HG03139 (cell line): Measurements from ENCODE around the gene TDRD1.

Experiments
- ATAC-seq: cut with Tn5 transposase; IDR thresholded peaks from one replicate; pipeline ENCODE4 v1.9.1; 2021; ENCODE audit not compliant: unreplicated experiment

TDRD1 gene

GRCh38 chr10:114262496-114262895 is 83.3 kb downstream of the TDRD1 start:
- no peak for ATAC-seq

- ATAC-seq = no peak
Observed at GRCh38 chr10:114265392-114266053, 86.4 kb downstream of the TDRD1 start.

GRCh38 chr10:114266521-114266920 is 87.4 kb downstream of the TDRD1 start:
- ATAC-seq = no peak

- ATAC-seq = no peak
Observed at GRCh38 chr10:114271075-114271778, 92.1 kb downstream of the TDRD1 start.

GRCh38 chr10:114271779-114272167 is 92.6 kb downstream of the TDRD1 start:
- no peak for ATAC-seq

- ATAC-seq = no peak
Observed at GRCh38 chr10:114272696-114273095, 93.5 kb downstream of the TDRD1 start.

- no peak for ATAC-seq
Observed at GRCh38 chr10:114273910-114274309, 94.8 kb downstream of the TDRD1 start.

- ATAC-seq = no peak
Observed at GRCh38 chr10:114274616-114275453, 95.7 kb downstream of the TDRD1 start.

GRCh38 chr10:114276066-114276465 is 96.9 kb downstream of the TDRD1 start:
- no peak for ATAC-seq

- no peak for ATAC-seq
Observed at GRCh38 chr10:114276671-114277070, 97.5 kb downstream of the TDRD1 start.

GRCh38 chr10:114278140-114278883 is 99.2 kb downstream of the TDRD1 start:
- no peak for ATAC-seq

- ATAC-seq = no peak
Observed at GRCh38 chr10:114278884-114279191, 99.7 kb downstream of the TDRD1 start.

- ATAC-seq = no peak
Observed at GRCh38 chr10:114279289-114279688, 100.1 kb downstream of the TDRD1 start.

GRCh38 chr10:114279901-114280644 is 100.9 kb downstream of the TDRD1 start:
- ATAC-seq = no peak

- ATAC-seq = no peak
Observed at GRCh38 chr10:114281006-114281405, 101.9 kb downstream of the TDRD1 start.

GRCh38 chr10:114281461-114281860 is 102.3 kb downstream of the TDRD1 start:
- no peak for ATAC-seq
